NCI-H345 treated with DMSO at 0.1 percent for 48 hours (cell line): ENCODE measurements around the gene LPAR3.
"Not testable (repeated sequence)": the region's sequence is repeated elsewhere in the genome, so short reads cannot be mapped to it uniquely, and the experiment has no call there.

ENCODE experiments used
- DNase-seq: peaks from one replicate; lab custom pipeline; 2025; ENCODE audit not compliant: unreplicated experiment; lab: John Stamatoyannopoulos, UW

Gene LPAR3

GRCh38 chr1:84907095-84907827 is 14.3 kb upstream of the LPAR3 start:
- no peak for DNase-seq

- not testable (repeated sequence) for DNase-seq
Observed at GRCh38 chr1:84902727-84903126, 9.7 kb upstream of the LPAR3 start.

GRCh38 chr1:84899969-84900368 is 7.0 kb upstream of the LPAR3 start:
- DNase-seq, result no peak

- no peak for DNase-seq
Observed at GRCh38 chr1:84896279-84896678, 3.3 kb upstream of the LPAR3 start.

GRCh38 chr1:84890566-84890965 is 2.4 kb downstream of the LPAR3 start:
- DNase-seq, result no peak

GRCh38 chr1:84889437-84889836 is 3.6 kb downstream of the LPAR3 start:
- DNase-seq, result no peak

GRCh38 chr1:84888753-84889152 is 4.3 kb downstream of the LPAR3 start:
- no peak for DNase-seq

- DNase-seq, result no peak
Observed at GRCh38 chr1:84887261-84887934, 5.6 kb downstream of the LPAR3 start.

- DNase-seq, result no peak
Observed at GRCh38 chr1:84885469-84885868, 7.5 kb downstream of the LPAR3 start.

- DNase-seq, result no peak
Observed at GRCh38 chr1:84884671-84885389, 8.2 kb downstream of the LPAR3 start.

GRCh38 chr1:84883286-84883685 is 9.7 kb downstream of the LPAR3 start:
- DNase-seq, result no peak

- DNase-seq, result no peak
Observed at GRCh38 chr1:84877592-84877991, 15.4 kb downstream of the LPAR3 start.

GRCh38 chr1:84876353-84876752 is 16.7 kb downstream of the LPAR3 start:
- DNase-seq, result no peak

- no peak for DNase-seq
Observed at GRCh38 chr1:84873366-84873765, 19.6 kb downstream of the LPAR3 start.

- no peak for DNase-seq
Observed at GRCh38 chr1:84872696-84873355, 20.2 kb downstream of the LPAR3 start.

- no peak for DNase-seq
Observed at GRCh38 chr1:84871181-84871580, 21.8 kb downstream of the LPAR3 start.

GRCh38 chr1:84870591-84870990 is 22.4 kb downstream of the LPAR3 start:
- no peak for DNase-seq

GRCh38 chr1:84869720-84870119 is 23.3 kb downstream of the LPAR3 start:
- no peak for DNase-seq

- no peak for DNase-seq
Observed at GRCh38 chr1:84862810-84863251, 30.2 kb downstream of the LPAR3 start.

- DNase-seq, result no peak
Observed at GRCh38 chr1:84861988-84862644, 30.9 kb downstream of the LPAR3 start.

- DNase-seq, result no peak
Observed at GRCh38 chr1:84861516-84861915, 31.5 kb downstream of the LPAR3 start.
